ENCODE results near the gene PSEN2. TPM values are rescaled to one million over a fixed set of nuclear protein-coding genes. Genes with fewer than 3 reads are reported as not detected.

PSEN2 gene
- total RNA-seq, 2 donors from 2014 or later, result 45.3 to 78.3 TPM

DNA sequence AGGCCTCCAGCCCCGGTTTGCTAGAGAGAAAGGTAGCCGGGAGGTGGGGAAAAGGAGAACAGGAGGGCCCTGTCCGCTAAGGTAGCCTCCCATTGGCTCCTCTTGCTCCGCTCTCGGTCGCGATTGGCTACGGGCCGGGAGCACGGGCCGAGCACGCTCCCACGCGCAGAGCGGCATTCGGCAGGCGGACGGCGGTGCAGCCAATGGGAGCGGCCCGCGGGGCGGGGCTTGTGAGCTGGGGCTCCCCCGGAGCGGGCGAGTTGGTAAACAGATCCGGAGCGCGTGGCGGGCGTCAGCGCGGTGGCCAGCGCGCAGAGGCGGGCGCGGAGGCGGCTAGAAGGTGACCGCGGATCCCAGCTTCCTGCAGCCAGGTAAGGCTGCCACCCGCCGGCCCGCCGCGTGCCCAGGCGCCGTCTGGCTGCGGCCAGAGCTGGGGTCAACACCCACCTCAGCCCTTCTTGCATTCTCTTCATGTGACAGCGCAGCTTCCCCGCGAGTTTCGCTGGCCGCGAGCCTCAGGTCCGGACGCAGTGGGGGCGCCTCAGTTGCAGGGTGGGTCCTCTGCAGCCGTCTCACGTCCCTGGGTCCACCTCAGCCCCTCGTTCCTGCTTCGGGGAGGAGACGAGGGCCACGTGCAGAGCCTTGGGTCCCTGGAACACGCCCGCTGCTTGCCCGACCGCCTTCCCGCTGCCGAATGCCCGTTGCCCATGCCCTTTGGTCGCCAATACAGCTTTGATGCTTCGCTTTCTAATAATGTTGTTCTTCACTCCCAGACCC is 69.8 kb downstream of the PSEN2 start, which contains the start of gene COQ8A:
COQ8A (plus strand) TSS at position 266 of the 777 bp plus-strand sequence. CDS start 21,092 bp downstream, outside the sequence.
- intact Hi-C loops (cut with DNase I), result loop anchor here (5.0 to 10.0 kb wide), 2 partner anchors 47 to 375 kb away; partner anchors contain the start of gene CDC42BPA
- 0% methylated on average over 34 of the region's 73 CpGs for WGBS
- Histone ChIP-seq H3K27me3 (replicated peaks; ENCODE audit: insufficient read depth) (no peaks in the 10 kb centered on the region), H3K4me1 (replicated peaks) (peaks cover 10% of the 10 kb centered on the region), H3K9me3 (no peaks in the 10 kb centered on the region), H3K27ac (peak within 1 kb of the TSS; percentile 94 to 95), H3K36me3 (no peaks in the 10 kb centered on the region), H3K4me3 (peak within 1 kb of the TSS; percentile 64 to 77)
- DNase-seq (ENCODE audit: low spot score), result peak; percentile 99
- TF ChIP-seq POLR2AphosphoS5 (IDR thresholded peaks at IDR 0.05) (peak; percentile 90), POLR2A (IDR thresholded peaks at IDR 0.05) (no peak)
- TF ChIP-seq, protein P1, sequence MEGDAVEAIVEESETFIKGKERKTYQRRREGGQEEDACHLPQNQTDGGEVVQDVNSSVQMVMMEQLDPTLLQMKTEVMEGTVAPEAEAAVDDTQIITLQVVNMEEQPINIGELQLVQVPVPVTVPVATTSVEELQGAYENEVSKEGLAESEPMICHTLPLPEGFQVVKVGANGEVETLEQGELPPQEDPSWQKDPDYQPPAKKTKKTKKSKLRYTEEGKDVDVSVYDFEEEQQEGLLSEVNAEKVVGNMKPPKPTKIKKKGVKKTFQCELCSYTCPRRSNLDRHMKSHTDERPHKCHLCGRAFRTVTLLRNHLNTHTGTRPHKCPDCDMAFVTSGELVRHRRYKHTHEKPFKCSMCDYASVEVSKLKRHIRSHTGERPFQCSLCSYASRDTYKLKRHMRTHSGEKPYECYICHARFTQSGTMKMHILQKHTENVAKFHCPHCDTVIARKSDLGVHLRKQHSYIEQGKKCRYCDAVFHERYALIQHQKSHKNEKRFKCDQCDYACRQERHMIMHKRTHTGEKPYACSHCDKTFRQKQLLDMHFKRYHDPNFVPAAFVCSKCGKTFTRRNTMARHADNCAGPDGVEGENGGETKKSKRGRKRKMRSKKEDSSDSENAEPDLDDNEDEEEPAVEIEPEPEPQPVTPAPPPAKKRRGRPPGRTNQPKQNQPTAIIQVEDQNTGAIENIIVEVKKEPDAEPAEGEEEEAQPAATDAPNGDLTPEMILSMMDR (IDR thresholded peaks at IDR 0.05), result peak in 2 of 4 experiments; percentile 21 to 48

DNA sequence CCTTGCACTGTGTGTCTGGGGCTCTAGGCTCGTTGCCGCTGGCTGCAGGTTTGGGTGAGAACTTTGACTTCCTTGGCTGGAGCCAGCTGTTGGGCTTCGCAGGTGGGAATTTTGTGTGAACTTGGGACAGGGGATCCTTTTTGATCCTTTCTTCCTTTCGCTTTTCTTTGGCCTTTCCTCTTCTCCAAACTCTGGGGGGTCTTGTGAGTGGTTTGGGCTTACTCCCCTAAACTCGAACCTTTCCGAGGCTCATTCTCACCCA is 70.3 kb downstream of the PSEN2 start:
- WGBS, result 38% methylated on average over 6 of the region's 6 CpGs
- TF ChIP-seq, protein P1 (IDR thresholded peaks at IDR 0.05), result no peak
- TF ChIP-seq POLR2A (IDR thresholded peaks at IDR 0.05), result no peak
- TF ChIP-seq POLR2AphosphoS5 (IDR thresholded peaks at IDR 0.05), result no peak
- Histone ChIP-seq H3K9me3 (no peaks in the 10 kb centered on the region), H3K27ac (peak overlapping the region in 1 of 2 donors; percentile 66), H3K4me3 (peak overlapping the region; percentile 62 to 77), H3K4me1 (replicated peaks) (peaks cover 10% of the 10 kb centered on the region), H3K27me3 (replicated peaks; ENCODE audit: insufficient read depth) (no peaks in the 10 kb centered on the region), H3K36me3 (no peaks in the 10 kb centered on the region)
- intact Hi-C loops (cut with DNase I), result loop anchor here (5.0 to 10.0 kb wide), 2 partner anchors 47 to 374 kb away; partner anchors contain the start of gene CDC42BPA
- DNase-seq (ENCODE audit: low spot score), result no peak

DNA sequence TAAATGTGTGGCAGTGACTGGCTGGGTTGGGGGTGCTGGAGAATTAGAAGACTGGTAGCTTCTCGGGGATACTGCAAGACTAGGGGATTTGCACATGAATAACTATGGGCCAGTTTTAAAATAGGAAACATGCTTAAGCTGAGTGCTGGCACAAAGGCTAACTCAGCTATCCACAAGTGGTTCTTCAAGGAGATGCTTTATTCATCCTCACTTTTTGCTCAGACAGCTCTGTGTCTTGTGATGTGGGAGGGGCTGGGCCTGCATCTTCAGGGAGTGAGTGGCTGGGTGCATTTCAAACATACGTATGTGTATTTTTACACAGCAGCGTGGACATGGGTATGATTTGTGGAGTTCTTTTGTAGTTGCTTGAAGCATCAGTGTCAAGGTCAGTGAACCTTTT is 72.0 kb downstream of the PSEN2 start:
- Histone ChIP-seq H3K4me3 (no peak overlapping the region), H3K9me3 (no peaks in the 10 kb centered on the region), H3K4me1 (replicated peaks) (peaks cover 10% of the 10 kb centered on the region), H3K27ac (no peak overlapping the region), H3K27me3 (replicated peaks; ENCODE audit: insufficient read depth) (no peaks in the 10 kb centered on the region), H3K36me3 (no peaks in the 10 kb centered on the region)
- intact Hi-C loops (cut with DNase I), result loop anchor here (5.0 to 10.0 kb wide), 2 partner anchors 45 to 372 kb away; partner anchors contain the start of gene CDC42BPA
- WGBS, result 73% methylated on average over 3 of the region's 3 CpGs
- DNase-seq (ENCODE audit: low spot score), result no peak
- TF ChIP-seq POLR2AphosphoS5 (IDR thresholded peaks at IDR 0.05) (no peak), POLR2A (IDR thresholded peaks at IDR 0.05) (no peak)
- TF ChIP-seq, protein P1 (IDR thresholded peaks at IDR 0.05), result no peak

DNA sequence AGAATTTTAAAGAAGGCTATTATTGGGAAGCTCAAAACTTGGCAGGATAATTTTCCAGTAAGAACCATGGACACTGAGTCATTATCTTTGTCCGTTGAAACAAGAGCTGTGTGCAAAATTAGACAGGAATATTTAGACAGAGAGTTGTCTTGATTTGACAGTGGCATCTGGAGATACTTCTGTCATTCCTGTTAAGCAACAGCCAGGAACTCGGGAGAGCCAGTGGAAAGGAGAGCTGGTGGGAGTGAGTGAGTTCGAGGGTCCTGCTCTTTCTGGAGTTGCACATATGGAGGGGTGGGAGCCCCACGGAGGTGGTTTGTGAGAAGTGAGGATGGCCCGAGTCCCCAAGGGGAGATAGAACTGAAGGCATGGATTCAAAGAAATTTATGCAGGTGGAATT is 72.7 kb downstream of the PSEN2 start:
- TF ChIP-seq POLR2AphosphoS5 (IDR thresholded peaks at IDR 0.05) (no peak), POLR2A (IDR thresholded peaks at IDR 0.05) (no peak)
- TF ChIP-seq, protein P1 (IDR thresholded peaks at IDR 0.05), result no peak
- DNase-seq (ENCODE audit: low spot score), result no peak
- intact Hi-C loops (cut with DNase I), result loop anchor here (5.0 to 10.0 kb wide), 2 partner anchors 44 to 372 kb away; partner anchors contain the start of gene CDC42BPA
- H3K36me3 ChIP-seq, result no peaks in the 10 kb centered on the region
- no peak overlapping the region for H3K27ac ChIP-seq
- H3K9me3 ChIP-seq, result no peaks in the 10 kb centered on the region
- H3K4me1 ChIP-seq (replicated peaks), result peaks cover 8% of the 10 kb centered on the region
- H3K27me3 ChIP-seq (replicated peaks; ENCODE audit: insufficient read depth), result no peaks in the 10 kb centered on the region
- no peak overlapping the region for H3K4me3 ChIP-seq
- WGBS, result 62% methylated on average over 5 of the region's 5 CpGs

All from prostate gland (tissue), 2 donors.